Gastroesophageal sphincter (tissue), 3 donors: ENCODE measurements around the gene RANBP1.

Source experiments
- CTCF ChIP-seq, 4 experiments: fragments of 200-600 bp in 2 of 4; fragments of 450-650 bp in 2 of 4; sonication (generic) in 1 of 4; IDR thresholded peaks; one replicate each; pipeline ENCODE4 v1.5.1; 2017 to 2019; ENCODE audit warnings: antibody characterized with exemption in 4 of 4, mild to moderate bottlenecking in 2 of 4, moderate library complexity in 2 of 4
- POLR2A ChIP-seq, 2 donors: fragments of 450-650 bp; IDR thresholded peaks; one replicate each; pipeline ENCODE4 v1.6.1; 2017; ENCODE audit warnings: antibody characterized with exemption in 2 of 2, mild to moderate bottlenecking in 2 of 2, moderate library complexity in 1 of 2

GRCh38 chr22:20123366-20124082, 7.6 kb downstream of the RANBP1 start:
- TF ChIP-seq CTCF (IDR thresholded peaks at IDR 0.05) (no peak), POLR2A (IDR thresholded peaks at IDR 0.05) (no peak)
